ENCODE data around the gene SCEL.

DNA sequence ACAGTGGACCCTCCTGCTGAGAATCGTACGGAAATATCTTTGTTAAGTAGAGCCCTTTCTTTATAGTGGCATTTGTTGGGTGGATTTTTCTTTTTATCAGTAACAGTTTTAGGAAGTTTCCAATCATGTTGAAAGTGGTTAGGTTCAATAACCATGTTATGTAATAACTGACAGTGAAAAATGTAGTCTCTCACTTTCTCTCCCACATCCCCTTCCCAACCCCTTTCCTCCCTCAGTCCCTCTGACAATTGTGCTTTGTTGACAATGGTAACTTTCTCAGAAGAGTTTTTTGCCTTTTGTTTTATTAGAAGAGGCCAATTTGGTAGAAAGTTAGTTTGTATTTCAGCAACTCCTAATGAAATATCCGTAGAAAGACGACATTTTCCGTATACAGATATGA, 84.1 kb downstream of the SCEL start:
- TF ChIP-seq SP1 (IDR thresholded peaks at IDR 0.05; ENCODE audit: low read depth, low read length), result no peak
- TF ChIP-seq EZH2 (IDR thresholded peaks at IDR 0.05; ENCODE audit: low read depth, low read length, severe bottlenecking), result no peak
